Mesothelial cell of epicardium (in vitro differentiated cells): ENCODE results near the gene RBM38. TPM values are rescaled to one million over a fixed set of nuclear protein-coding genes. Genes with fewer than 3 reads are reported as not detected.

Experiments used
- DNase-seq, 2 experiments: peaks; one replicate each; pipeline ENCODE4 v3.0.0; 2021; ENCODE audit warnings: low spot score in 2 of 2; ENCODE audit not compliant: unreplicated experiment in 2 of 2
- H3K27ac Mint-ChIP-seq: 2 replicates; pipeline ENCODE4 v1.8.0; 2021; ENCODE audit warnings: mixed read lengths
- H3K27me3 Mint-ChIP-seq: 2 replicates; pipeline ENCODE4 v1.8.0; 2021; ENCODE audit warnings: low read depth, mixed read lengths
- H3K36me3 Mint-ChIP-seq: 2 replicates; pipeline ENCODE4 v1.8.0; 2021; ENCODE audit warnings: mixed read lengths
- H3K4me1 Mint-ChIP-seq: 2 replicates; pipeline ENCODE4 v1.8.0; 2021; ENCODE audit warnings: mixed read lengths
- H3K4me3 Mint-ChIP-seq: 2 replicates; pipeline ENCODE4 v1.8.0; 2021; ENCODE audit warnings: mild to moderate bottlenecking, moderate library complexity, mixed read lengths
- H3K9me3 Mint-ChIP-seq: 2 replicates; pipeline ENCODE4 v1.8.0; 2021; ENCODE audit warnings: mixed read lengths
- CTCF ChIP-seq: fragments of 200-600 bp; sonication (generic); IDR thresholded peaks from one replicate; pipeline ENCODE4 v1.5.0; 2021; ENCODE audit warnings: antibody characterized with exemption; ENCODE audit not compliant: unreplicated experiment
- total RNA-seq: library from RNA; stranded (reverse); gene quantifications from 3 replicates; pipeline ENCODE4 v1.2.1, GENCODE V29; 2021

RBM38 gene
- total RNA-seq, 1 donor from 2014 or later: 25.6 TPM

- Mint-ChIP-seq H3K27ac (no peak overlapping the region), H3K4me3 (no peak overlapping the region), H3K9me3 (no peaks in the 10 kb centered on the region), H3K4me1 (no peaks in the 10 kb centered on the region), H3K27me3 (no peaks in the 10 kb centered on the region), H3K36me3 (peaks cover 32% of the 10 kb centered on the region)
- no peak for DNase-seq
- TF ChIP-seq CTCF: no peak
Measured at GRCh38 chr20:57364451-57364850, 26.7 kb upstream of the RBM38 start.

DNA sequence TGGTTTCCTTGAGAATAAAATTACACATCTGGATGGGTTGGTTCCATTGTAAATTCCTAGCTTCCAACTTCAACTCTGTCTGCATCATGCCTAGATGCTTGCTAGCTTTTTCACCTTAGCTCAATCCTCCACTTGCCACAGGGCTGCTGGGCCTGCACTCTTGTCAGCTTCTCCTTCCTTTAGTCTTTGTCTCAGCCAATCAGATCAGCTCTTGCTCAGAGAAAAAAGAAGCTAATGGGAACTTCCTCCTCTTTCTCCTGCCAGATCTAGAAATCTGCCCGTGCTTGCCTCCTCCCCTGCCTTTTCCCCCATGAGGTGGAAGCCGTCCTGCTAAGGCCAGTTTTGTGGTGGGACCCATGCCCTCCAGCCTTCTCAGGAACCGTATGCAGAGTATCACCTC lies 21.6 kb upstream of the RBM38 start:
- Mint-ChIP-seq H3K36me3 (peaks cover 53% of the 10 kb centered on the region), H3K27ac (no peak overlapping the region)

GRCh38 chr20:57370316-57370715 lies 20.9 kb upstream of the RBM38 start:
- Mint-ChIP-seq H3K27me3 (no peaks in the 10 kb centered on the region), H3K9me3 (no peaks in the 10 kb centered on the region), H3K36me3 (peaks cover 57% of the 10 kb centered on the region), H3K4me1 (no peaks in the 10 kb centered on the region), H3K4me3 (no peak overlapping the region), H3K27ac (no peak overlapping the region)
- no peak for TF ChIP-seq CTCF
- no peak for DNase-seq

More for the DNA sequence above, 21.6 kb upstream of the RBM38 start:
- Mint-ChIP-seq H3K27me3 (no peaks in the 10 kb centered on the region), H3K4me3 (no peak overlapping the region), H3K4me1 (no peaks in the 10 kb centered on the region), H3K9me3 (no peaks in the 10 kb centered on the region)
- no peak for DNase-seq
- no peak for TF ChIP-seq CTCF

GRCh38 chr20:57371363-57371762 lies 19.8 kb upstream of the RBM38 start:
- Mint-ChIP-seq H3K27ac (no peak overlapping the region), H3K4me3 (no peak overlapping the region), H3K27me3 (no peaks in the 10 kb centered on the region), H3K9me3 (no peaks in the 10 kb centered on the region), H3K36me3 (peaks cover 57% of the 10 kb centered on the region), H3K4me1 (no peaks in the 10 kb centered on the region)
- no peak for TF ChIP-seq CTCF
- DNase-seq: no peak

DNA sequence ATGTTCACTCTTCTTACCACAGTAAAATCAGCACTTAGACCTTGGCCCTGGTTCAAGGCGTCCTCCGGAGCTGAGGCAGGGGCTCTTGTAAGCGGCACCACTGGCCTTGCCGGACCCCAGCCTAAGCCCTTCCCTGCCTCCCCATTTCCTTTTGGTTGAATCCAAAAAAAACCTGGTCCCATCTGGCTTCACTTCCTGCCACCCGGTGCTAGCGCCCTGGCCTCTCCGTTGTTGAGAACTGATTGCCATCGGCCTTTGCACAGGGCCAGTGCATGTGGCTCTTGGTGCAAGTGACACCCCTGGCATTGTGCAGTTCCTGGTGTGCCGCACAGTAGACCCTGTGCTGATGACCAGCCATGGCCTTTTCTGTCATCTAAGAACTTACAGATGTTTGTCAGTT lies 19.0 kb upstream of the RBM38 start:
- Mint-ChIP-seq H3K27ac (no peak overlapping the region), H3K4me1 (no peaks in the 10 kb centered on the region), H3K4me3 (no peak overlapping the region), H3K9me3 (no peaks in the 10 kb centered on the region), H3K27me3 (no peaks in the 10 kb centered on the region), H3K36me3 (peaks cover 56% of the 10 kb centered on the region)
- TF ChIP-seq CTCF: no peak
- DNase-seq: no peak

DNA sequence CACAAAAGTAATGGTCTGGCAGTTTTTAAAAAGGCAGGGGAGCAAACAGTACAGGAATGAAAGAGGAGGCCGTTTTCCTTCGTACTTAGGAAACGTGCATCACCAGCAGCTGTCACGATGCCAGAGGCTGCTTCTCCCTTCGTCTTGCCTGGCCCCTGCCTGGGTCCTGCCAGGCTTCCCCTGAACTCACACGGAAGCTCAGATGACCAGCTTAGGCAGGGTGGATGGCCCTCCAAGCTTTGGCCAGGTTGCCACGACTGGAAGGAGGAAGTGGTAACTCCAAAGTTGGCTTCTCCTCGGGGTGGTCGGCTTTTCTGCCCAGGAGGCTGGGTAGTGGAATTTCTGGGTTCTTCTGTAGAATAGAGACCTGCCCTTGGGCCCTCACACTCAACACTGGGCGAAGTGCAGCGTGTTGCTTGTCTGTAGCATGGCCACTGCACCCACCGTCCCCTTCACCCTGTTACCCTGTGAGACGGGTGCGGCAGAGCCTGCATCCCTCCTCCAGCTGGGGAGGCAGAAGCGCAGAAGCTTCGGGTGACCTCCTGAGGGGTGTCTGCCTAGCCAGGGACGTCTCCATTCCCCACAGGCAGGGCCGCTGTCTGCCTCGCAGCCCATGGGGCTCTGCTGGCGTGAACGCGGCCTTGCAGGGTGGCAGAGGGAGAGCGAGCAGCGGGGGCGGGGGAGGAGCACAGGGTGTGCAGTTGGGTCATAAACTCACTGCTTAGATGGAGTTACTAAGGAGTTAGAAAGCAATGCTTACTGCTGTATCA lies 18.4 kb upstream of the RBM38 start:
- TF ChIP-seq CTCF: no peak
- H3K36me3 Mint-ChIP-seq: peaks cover 61% of the 10 kb centered on the region
- no peaks in the 10 kb centered on the region for H3K27me3 Mint-ChIP-seq
- H3K4me1 Mint-ChIP-seq: no peaks in the 10 kb centered on the region
- no peak overlapping the region for H3K4me3 Mint-ChIP-seq
- H3K9me3 Mint-ChIP-seq: no peaks in the 10 kb centered on the region
- no peak for DNase-seq
- H3K27ac Mint-ChIP-seq: no peak overlapping the region
